GM12873 (cell line): Measurements from ENCODE around the gene PSMG3.

Experiments
- TF ChIP-seq, protein P1 (sequence below): IDR thresholded peaks from 2 replicates; pipeline ENCODE4 v1.5.1; 2012; ENCODE audit warnings: low read depth, mild to moderate bottlenecking, moderate library complexity, low read length, control low read depth; ENCODE audit not compliant: insufficient read depth; ENCODE audit errors: missing control alignments

The PSMG3 gene

DNA sequence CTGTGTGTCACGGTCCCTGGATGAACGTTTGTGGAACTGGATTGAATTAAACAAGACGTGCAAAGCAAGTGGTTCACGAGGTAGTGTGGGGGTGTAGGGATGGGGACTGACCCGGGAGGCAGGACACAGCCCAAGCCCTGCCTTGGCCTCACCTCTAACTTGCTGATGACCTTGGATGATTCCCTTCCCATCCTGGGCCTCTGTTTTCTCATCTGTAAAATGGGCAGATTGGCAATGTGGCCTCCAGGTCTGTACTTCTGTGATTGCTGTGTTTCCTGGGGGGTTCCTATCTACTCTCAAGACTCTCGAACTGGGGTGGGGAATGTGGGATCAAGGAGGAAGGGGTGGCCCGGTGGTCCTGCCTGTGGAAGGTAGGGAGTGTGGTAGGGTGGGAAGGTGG is 6.0 kb upstream of the PSMG3 start:
- TF ChIP-seq, protein P1, sequence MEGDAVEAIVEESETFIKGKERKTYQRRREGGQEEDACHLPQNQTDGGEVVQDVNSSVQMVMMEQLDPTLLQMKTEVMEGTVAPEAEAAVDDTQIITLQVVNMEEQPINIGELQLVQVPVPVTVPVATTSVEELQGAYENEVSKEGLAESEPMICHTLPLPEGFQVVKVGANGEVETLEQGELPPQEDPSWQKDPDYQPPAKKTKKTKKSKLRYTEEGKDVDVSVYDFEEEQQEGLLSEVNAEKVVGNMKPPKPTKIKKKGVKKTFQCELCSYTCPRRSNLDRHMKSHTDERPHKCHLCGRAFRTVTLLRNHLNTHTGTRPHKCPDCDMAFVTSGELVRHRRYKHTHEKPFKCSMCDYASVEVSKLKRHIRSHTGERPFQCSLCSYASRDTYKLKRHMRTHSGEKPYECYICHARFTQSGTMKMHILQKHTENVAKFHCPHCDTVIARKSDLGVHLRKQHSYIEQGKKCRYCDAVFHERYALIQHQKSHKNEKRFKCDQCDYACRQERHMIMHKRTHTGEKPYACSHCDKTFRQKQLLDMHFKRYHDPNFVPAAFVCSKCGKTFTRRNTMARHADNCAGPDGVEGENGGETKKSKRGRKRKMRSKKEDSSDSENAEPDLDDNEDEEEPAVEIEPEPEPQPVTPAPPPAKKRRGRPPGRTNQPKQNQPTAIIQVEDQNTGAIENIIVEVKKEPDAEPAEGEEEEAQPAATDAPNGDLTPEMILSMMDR: no peak

DNA sequence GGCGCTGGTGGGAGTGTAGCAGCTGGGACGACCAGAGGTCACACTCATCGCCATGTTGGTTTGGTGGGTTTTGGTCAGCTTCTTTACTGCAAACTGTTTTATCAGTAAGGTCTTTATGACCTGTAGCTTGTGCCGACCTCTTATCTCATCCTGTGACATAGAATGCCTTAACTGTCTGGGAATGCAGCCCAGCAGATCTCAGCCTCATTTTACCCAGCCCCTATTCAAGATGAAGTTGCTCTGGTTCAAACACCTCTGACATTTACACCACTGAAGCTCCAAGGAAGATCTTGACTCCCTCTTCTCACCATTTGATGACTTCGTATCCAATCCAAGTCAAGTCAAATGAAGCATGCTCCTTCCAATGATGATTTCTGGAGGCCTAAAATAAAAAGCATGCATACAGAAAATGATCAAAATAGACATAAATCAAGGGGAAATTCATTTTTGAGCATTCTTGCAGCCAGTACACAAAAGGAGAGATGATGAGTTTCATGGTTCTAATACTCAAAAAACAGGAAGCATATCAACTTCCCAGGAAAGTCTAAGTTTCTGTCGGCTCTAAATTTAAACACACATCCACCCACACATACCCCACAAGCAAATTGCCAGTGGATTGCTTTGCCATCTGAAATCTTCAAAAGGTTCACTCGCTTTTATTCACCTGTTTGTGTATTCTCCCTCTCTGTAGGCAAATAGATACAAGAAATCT is 2.4 kb upstream of the PSMG3 start:
- TF ChIP-seq, protein P1: no peak

DNA sequence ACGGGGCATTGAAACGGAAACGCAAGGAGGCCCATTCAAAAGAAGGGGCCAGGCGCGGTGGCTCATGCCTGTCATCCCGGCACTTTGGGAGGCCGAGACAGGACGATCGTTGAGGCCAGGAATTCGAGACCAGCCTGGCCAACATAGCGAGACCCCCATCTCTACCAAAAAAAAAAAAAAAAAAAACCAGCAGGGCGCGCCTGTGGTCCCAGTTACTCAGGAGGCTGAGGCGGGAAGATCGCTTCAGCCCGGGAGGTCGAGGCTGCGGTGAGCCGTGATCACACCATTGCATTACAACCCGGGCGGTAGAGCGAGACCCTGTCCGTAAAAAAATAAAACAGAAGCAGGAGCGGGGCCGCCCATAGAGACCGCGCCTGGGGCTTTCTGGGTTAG is 396 bp downstream of the PSMG3 start:
- TF ChIP-seq, protein P1: no peak

DNA sequence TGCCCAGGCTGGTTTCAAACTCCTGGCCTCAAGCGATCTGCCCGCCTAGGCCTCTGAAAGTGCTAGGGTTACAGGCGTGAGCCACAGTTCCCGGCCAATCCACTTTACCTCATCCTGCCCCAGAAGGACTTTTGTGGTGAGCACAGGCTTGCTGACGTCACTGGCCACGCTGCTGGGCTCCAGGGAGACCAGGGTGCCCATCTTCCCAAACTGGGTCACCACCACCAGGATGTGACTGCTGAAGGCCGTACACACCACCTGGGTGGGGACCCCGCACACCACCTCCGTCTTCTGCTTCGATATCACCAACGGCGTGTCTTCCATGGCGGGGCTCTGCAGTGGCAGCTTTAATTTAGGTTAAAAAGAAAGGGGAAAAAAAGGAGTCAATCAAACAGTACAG is 816 bp downstream of the PSMG3 start:
- TF ChIP-seq, protein P1: no peak

DNA sequence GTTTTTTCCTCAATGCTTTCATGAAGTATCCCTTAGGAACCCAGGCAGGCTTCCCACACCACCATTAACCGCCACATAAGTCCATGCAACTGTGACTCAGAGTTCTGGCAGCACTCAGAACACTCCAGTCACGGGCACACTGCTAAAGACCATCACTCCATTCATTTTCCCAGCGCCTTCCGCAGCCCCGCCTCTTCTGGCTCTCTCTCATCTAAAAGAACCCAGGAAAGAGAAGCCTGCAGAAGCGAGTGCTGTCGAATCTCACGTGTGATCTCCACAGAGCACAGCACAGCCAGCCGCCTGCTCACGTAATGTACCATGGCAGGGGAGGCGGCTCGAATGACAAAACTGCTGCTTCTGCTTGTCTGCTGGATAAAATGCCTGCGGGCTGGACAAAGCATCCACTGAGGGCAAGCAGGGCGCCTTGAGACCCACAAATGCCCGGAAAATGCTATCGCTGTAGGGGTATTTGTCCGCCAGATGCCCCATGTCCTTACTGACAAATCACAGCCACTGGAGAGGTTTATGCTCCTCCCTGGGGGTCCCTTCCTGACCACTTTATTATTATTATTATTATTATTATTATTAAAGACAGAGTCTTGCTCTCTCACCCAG is 1.8 kb downstream of the PSMG3 start:
- TF ChIP-seq, protein P1: no peak

DNA sequence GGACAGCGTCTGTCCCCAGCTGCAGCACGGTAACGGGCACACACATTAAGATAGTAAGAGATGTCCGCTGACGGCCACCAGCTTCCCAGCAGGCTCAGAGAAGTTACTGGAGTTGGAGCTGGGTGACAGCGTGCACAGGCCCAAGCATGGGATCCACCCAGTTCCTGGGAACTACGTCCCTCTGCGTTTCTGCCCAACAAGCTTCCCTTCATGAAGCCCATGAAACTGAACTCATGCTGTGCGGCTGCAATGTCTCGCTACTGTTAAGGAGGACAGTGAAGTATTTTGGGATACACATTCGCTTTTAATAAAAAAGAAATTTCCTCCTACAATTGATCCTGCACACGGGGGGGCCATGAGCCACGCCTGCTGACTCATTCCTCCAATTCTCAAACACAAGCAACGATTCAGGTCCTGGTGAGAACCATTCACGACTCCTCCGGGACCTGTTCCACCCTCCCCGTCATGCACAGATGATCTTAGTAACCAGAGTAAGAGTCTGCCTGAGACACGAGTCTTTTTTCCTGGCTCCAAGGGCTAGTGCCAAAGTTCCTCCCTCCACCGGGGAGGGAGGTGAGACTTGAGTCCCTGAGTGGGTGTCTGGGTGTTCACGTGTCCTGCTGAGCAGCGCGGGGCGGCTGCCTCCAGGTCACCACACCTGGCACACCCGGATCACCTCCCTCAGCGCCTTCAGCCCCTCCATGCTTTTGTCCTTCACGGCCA is 2.6 kb downstream of the PSMG3 start:
- TF ChIP-seq, protein P1: no peak

DNA sequence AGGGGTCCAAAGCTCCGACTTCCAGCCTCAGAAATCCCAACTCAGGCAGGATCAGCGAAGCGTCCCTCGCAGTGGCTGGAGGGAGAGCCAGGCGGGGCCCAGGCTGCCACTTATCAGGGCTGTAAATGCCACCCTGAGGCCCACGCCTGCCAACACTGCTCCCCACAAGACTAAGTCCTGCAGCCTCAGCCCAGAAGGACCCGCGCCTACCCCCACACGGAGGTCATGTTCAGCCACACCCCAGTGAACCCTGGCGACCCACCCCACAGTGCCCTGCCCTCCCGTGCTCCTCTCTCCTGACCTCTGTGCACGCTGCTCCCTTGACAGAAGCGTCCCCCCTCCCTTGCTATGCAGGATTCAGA is 3.2 kb downstream of the PSMG3 start:
- TF ChIP-seq, protein P1: no peak
